HG02678 (cell line): ENCODE measurements around the gene MTFP1.
"Not testable (repeated sequence)": the region's sequence is repeated elsewhere in the genome, so short reads cannot be mapped to it uniquely, and the experiment has no call there.

ENCODE experiments used
- ATAC-seq: cut with Tn5 transposase; IDR thresholded peaks from one replicate; pipeline ENCODE4 v1.9.1; 2021; ENCODE audit warnings: mild to moderate bottlenecking, moderate library complexity; ENCODE audit not compliant: unreplicated experiment

Gene MTFP1

DNA sequence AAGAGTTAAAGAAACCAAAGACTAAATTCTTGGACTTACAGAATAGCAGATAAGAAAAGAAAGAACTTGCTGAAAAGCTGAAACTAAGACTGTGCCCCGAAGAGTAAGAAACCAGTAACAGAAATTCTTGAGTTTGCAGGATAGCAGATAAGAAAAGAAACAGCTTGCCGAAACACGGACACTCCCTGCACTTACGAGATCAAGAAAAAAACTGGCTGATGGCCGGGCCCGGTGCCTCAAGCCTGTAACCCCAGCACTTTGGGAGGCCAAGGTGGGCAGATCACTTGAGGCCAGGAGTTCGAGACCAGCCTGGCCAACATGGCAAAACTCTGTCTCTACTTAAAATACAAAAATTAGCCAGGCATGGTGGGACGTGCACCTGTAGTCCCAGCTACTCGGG lies 25.9 kb downstream of the MTFP1 start:
- not testable (repeated sequence) for ATAC-seq

GRCh38 chr22:30452861-30453260 lies 27.3 kb downstream of the MTFP1 start:
- ATAC-seq = no peak

- no peak for ATAC-seq
Observed at GRCh38 chr22:30453731-30454510, 28.4 kb downstream of the MTFP1 start.

GRCh38 chr22:30455075-30455840 lies 29.7 kb downstream of the MTFP1 start:
- ATAC-seq = no peak

DNA sequence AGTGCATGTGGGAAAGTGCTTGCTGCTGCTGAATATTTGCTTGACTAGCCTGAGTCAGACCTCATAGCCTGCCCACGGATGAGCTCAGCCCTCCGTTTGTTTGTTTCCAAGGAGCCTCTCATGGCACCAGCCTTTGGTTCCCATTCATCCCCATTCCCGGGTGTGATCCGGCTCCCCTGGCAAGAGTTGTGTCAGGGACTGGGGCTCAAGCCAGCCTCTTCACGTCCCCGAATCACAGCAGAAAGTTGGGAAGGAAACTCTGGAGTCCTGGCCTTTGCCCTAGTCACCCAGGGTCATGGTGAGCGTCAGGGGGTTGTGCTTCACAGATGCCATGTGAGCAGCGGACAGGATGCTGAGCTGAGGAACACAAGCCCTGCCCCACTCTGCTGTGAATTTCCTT lies 32.4 kb downstream of the MTFP1 start:
- no peak for ATAC-seq

DNA sequence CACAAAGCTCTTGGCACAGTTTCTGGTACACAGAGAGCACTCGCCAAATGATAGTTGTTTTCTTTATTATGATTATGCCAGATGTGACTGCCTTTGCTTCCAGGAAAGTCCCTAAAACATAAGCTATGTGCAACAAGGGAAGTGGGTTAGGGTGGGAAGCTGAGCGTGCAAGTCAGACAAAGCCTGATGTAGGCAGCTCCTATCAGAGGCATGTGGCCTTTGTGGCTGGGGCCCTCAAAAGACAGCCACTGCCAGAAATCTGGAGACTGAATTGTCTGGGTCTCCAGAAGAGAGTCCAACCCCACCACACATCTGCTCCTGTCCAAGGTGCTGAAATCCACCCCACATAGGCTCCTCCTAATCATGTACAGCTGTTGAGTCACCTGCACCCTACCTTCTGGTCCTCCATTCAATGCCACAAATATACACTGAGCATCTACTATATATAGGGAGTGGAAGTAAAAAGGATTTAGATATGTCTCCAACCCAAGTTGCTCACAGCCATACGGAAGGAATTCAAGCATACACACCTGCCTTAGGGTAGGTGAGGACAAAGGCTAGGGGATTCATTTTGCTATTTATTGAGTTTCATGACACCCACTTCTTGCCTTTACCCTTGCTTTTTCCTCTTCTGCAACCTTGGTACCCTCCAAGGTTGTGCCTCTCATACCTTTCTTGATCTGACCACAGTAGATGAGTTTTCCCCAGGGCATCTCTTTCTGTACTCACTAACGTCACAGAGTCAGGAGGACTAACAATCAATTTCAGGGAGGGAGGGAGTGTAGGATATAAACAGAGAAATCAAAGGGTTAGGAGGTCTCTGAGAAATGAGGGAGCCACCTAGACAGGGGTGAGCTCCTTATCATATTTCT lies 33.8 kb downstream of the MTFP1 start:
- no peak for ATAC-seq

GRCh38 chr22:30460147-30460546 lies 34.6 kb downstream of the MTFP1 start:
- no peak for ATAC-seq

- not testable (repeated sequence) for ATAC-seq
Observed at GRCh38 chr22:30460555-30460954, 35.0 kb downstream of the MTFP1 start.

DNA sequence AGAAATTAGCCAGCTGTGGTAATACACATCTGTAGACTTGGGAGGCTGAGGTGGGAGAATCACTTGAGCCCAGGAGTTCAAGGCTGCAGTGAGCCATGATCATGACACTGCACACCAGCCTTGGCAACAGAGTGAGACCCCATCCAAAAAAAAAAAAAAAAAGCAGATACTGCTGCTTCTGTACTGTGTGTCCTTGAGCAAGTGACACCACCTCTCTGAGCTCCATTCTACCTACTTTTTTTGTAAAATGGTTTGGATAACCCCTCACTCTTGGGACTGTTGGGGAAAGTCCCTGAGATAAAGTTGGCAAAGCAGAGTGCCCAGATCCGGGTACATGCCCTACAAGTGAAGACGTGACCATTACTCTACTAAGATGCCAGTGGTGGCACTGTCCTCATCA lies 43.6 kb downstream of the MTFP1 start:
- ATAC-seq = no peak

DNA sequence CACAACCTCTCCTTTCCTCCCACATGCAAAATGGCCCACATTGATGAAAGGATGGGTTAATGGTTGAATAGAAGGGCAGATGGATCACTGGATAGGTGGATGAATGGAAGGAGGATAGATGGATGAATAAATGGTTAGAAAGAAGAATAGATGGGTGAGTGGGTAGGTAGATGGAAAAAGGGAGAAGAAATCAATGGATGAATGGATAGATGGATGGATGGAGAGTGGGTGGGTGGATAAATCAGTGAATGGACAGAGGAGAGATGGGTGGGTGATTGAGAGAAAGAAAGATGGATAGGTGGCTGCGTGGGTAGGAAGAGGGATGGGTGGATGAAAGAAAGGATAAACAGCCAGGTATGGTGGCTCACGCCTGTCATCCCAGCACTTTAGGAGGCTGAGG lies 45.1 kb downstream of the MTFP1 start:
- no peak for ATAC-seq

DNA sequence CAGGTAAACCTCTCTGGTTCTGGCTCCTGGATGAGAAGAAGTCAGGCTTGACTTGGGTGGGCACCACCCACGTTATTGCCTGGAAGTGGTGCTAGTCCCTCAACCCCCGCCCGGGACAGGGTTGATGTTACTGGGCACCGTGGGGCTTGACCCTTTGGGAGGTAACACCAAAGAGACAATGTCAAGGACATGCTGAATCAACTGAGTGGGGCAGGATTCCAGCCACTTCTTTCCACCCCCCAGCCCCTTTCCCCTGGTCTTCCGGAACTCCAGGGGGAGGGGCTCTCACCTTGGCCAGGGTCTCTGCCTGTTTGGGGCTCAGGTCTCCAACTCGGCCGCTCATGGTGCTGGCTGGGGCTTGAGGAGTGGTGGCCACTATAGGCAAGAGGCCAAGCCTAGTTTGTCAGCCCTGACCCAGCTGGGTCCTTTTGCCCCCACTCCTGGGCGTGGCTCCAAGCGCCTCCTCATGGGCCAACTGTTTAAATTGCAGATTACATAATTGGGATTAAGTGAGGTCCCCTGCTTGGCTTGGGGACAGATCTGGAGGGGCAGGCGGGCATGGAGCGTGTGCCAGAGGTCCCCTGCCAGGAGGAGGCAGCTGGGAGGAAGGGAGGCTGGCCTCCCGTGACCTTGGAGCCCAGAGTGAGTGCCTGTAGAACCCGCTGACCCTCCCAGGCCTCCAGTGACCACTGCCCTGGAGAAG lies 46.2 kb downstream of the MTFP1 start, which contains the start of gene SEC14L3:
TSS of gene SEC14L3 (minus strand) at position 402 of the 703 bp plus-strand sequence. CDS start at position 343, 59 bp downstream.
- no peak for ATAC-seq

DNA sequence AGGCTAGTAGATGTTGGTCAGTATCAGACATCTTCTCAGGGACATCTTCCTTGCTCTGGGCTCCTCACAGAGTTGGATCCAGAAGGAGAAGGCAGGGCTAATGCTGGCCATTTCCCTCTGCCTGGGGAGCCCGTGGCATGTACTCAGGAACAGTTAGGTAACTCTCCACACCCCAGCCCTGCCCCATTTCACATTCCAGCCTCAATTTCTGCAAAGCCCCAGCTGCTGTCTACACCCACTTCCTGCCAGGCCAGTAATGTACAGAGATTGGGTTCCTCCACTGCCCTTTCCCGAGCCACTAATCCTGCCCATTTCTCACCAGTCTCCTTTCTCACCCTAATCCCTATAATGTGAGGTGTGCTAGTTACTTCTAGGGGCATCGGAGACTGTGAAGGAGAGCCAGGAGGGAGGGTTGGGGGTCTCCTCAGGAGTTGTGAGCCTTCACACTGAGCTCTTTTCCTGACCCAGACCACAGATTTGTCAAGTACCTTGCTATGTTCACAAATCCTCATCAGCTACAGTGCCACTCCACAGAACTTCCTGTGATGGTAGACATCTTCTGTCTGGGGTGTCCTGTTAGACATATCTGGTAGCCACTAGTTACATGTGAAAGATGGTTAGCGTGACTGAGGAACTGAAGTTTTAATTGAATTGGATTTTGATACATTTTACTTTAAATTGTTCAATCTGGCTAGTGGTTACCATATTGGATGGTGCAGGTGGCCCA lies 47.6 kb downstream of the MTFP1 start:
- ATAC-seq = no peak

DNA sequence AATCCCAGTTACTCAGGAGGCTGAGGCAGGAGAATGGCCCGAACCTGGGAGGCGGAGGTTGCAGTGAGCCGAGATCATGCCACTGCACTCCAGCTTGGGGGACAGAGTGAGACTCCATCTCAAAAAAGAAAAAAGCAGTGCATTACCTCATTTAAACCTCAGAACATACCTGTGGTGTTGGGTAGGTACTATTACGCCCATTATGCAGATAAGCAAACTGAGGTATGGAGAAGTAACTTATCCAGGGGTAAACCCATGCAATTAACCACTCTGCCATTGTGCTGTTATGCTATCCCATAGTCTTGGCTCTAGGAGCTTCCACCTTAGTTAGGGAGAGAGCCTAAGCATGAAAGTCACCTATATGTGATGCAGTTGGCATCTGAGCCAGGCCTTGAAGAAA lies 48.6 kb downstream of the MTFP1 start:
- ATAC-seq = no peak

- ATAC-seq = no peak
Observed at GRCh38 chr22:30474683-30475424, 49.3 kb downstream of the MTFP1 start.
